H1 (cell line): ENCODE measurements around the gene GLIS2.

Experiments
- BACH1 ChIP-seq: IDR thresholded peaks from 2 replicates; pipeline ENCODE4 v1.6.1; 2012; ENCODE audit warnings: low read length, improper control_type of control experiment
- CEBPB ChIP-seq: IDR thresholded peaks from 2 replicates; pipeline ENCODE4 v1.6.1; 2012; ENCODE audit warnings: low read depth, low read length
- CTCF ChIP-seq, 3 experiments: IDR thresholded peaks; 1 replicate in 2 of 3; 2 replicates in 1 of 3; pipeline versions ENCODE4 v1.5.1 to v1.6.1; 2011; ENCODE audit warnings: low read length in 3 of 3, mild to moderate bottlenecking in 3 of 3, inconsistent platforms in 2 of 3, low read depth in 1 of 3, moderate library complexity in 1 of 3; ENCODE audit not compliant: insufficient read depth in 1 of 3; ENCODE audit errors: control extremely low read depth in 1 of 3
- E2F6 ChIP-seq: IDR thresholded peaks from 2 replicates; pipeline ENCODE4 v1.6.1; 2012; ENCODE audit warnings: inconsistent platforms
- EGR1 ChIP-seq: IDR thresholded peaks from 2 replicates; pipeline ENCODE4 v1.6.1; 2011; ENCODE audit warnings: low read depth, low read length, borderline replicate concordance
- EP300 ChIP-seq, 2 experiments: IDR thresholded peaks; 1 replicate in 1 of 2; 2 replicates in 1 of 2; pipeline ENCODE4 v1.6.1; 2011 to 2012; ENCODE audit warnings: low read depth in 2 of 2, low read length in 2 of 2, mild to moderate bottlenecking in 2 of 2, borderline replicate concordance in 1 of 2, inconsistent platforms in 1 of 2, moderate library complexity in 1 of 2
- HDAC2 ChIP-seq, 2 experiments: fragments of 300-600 bp in 1 of 2; sonication (generic) in 1 of 2; IDR thresholded peaks; 2 replicates each; pipeline ENCODE4 v1.6.1; 2011 to 2012; ENCODE audit warnings: low read depth in 2 of 2, low read length in 2 of 2, mild to moderate bottlenecking in 2 of 2, moderate library complexity in 2 of 2, borderline replicate concordance in 1 of 2, inconsistent platforms in 1 of 2
- KDM5A ChIP-seq: fragments of 200-600 bp; IDR thresholded peaks from 2 replicates; pipeline ENCODE4 v1.7.1; 2012; ENCODE audit warnings: mild to moderate bottlenecking, low read length, inconsistent platforms, mixed read lengths
- MAX ChIP-seq: IDR thresholded peaks from 2 replicates; pipeline ENCODE4 v1.6.1; 2012; ENCODE audit warnings: inconsistent platforms
- SUZ12 ChIP-seq: fragments of 200-600 bp; sonication (generic); IDR thresholded peaks from 2 replicates; pipeline ENCODE4 v1.6.1; 2012; ENCODE audit warnings: mild to moderate bottlenecking, inconsistent platforms, low read length, moderate library complexity, mixed read lengths
- TCF12 ChIP-seq: IDR thresholded peaks from 2 replicates; pipeline ENCODE4 v1.6.1; 2011; ENCODE audit warnings: low read depth, mild to moderate bottlenecking, low read length
- TEAD4 ChIP-seq: IDR thresholded peaks from 2 replicates; pipeline ENCODE4 v1.6.1; 2012; ENCODE audit warnings: low read depth, low read length, inconsistent platforms, mixed read lengths
- YY1 ChIP-seq: IDR thresholded peaks from 2 replicates; pipeline ENCODE4 v1.6.1; 2011; ENCODE audit warnings: low read depth, mild to moderate bottlenecking, low read length

- TF ChIP-seq EP300 (IDR thresholded peaks at IDR 0.05; ENCODE audit: borderline replicate concordance in 1 of 2, low read depth in 2 of 2, low read length in 2 of 2), result peak in 1 of 2 experiments; percentile 65; a peak in 1 of 3 replicates
- TF ChIP-seq CTCF (IDR thresholded peaks at IDR 0.05; ENCODE audit: control extremely low read depth in 1 of 3, insufficient read depth in 1 of 3, low read depth in 1 of 3, low read length in 3 of 3), result peak in 1 of 3 experiments; percentile 1; a peak in 1 of 4 replicates
- no peak for TF ChIP-seq TEAD4
- peak; percentile 34 to 43; a peak in 1 of 4 replicates for TF ChIP-seq HDAC2 (IDR thresholded peaks at IDR 0.05; ENCODE audit: borderline replicate concordance in 1 of 2, low read depth in 2 of 2, low read length in 2 of 2)
- no peak for TF ChIP-seq E2F6
- TF ChIP-seq YY1, result no peak
- no peak for TF ChIP-seq BACH1
- no peak for TF ChIP-seq SUZ12
- TF ChIP-seq MAX, result no peak
- 0 out of 2 replicates have a peak, but pooled peaks have one; percentile 62 for TF ChIP-seq TCF12
- no peak for TF ChIP-seq CEBPB
- no peak for TF ChIP-seq KDM5A
- TF ChIP-seq EGR1, result no peak
These were observed 21.9 kb upstream of the GLIS2 start for GRCh38 chr16:4293822-4294457.
